Neural cell (in vitro differentiated cells): ENCODE results near the gene LRRC27.

ENCODE experiments used
- CTCF ChIP-seq: fragments of 450-650 bp; IDR thresholded peaks from 2 replicates; pipeline ENCODE4 v1.5.1; 2014; ENCODE audit warnings: antibody characterized with exemption, mild to moderate bottlenecking, moderate library complexity; ENCODE audit not compliant: poor library complexity, severe bottlenecking
- EP300 ChIP-seq: fragments of 450-650 bp; conservative IDR thresholded peaks from 2 replicates; pipeline ENCODE4 v1.6.1; 2014; ENCODE audit warnings: antibody characterized with exemption, mild to moderate bottlenecking, moderate library complexity; ENCODE audit not compliant: poor library complexity, severe bottlenecking
- EZH2 ChIP-seq: fragments of 200-600, 300-800 bp; shearing (Covaris generic), sonication (generic); IDR thresholded peaks from 2 replicates; pipeline ENCODE4 v1.6.1; 2014; ENCODE audit warnings: antibody characterized with exemption, low read length, borderline replicate concordance, mild to moderate bottlenecking; ENCODE audit not compliant: insufficient read depth, poor library complexity, severe bottlenecking
- MXI1 ChIP-seq: fragments of 450-650 bp; conservative IDR thresholded peaks from 2 replicates; pipeline ENCODE4 v1.6.1; 2014; ENCODE audit warnings: antibody characterized with exemption, mild to moderate bottlenecking; ENCODE audit not compliant: poor library complexity, severe bottlenecking
- POLR2AphosphoS5 ChIP-seq: IDR thresholded peaks from 2 replicates; pipeline ENCODE4 v1.6.1; 2012
- RAD21 ChIP-seq: fragments of 450-650 bp; conservative IDR thresholded peaks from 2 replicates; pipeline ENCODE4 v1.6.1; 2014; ENCODE audit warnings: antibody characterized with exemption, mild to moderate bottlenecking, moderate library complexity
- TAF1 ChIP-seq: IDR thresholded peaks from 2 replicates; pipeline ENCODE4 v1.6.1; 2012; ENCODE audit warnings: low read depth

- TF ChIP-seq MXI1 = no peak
- no peak for TF ChIP-seq EP300
- no peak for TF ChIP-seq CTCF
- TF ChIP-seq TAF1 = no peak
- no peak for TF ChIP-seq POLR2AphosphoS5
- no peak for TF ChIP-seq EZH2
- no peak for TF ChIP-seq RAD21
Observed at GRCh38 chr10:132388891-132389432, 57.0 kb downstream of the LRRC27 start.
